GM12878 (cell line): ENCODE measurements around the gene HAVCR1. TPM values are rescaled to one million over a fixed set of nuclear protein-coding genes. Genes with fewer than 3 reads are reported as not detected.

Experiments
- ATAC-seq: fragments of 200-7000 bp; cut with Tn5 transposase; 3 replicates; pipeline ENCODE4 v1.9.1; 2020; ENCODE audit warnings: mild to moderate bottlenecking, moderate library complexity
- BruUV-seq: library from RNA; stranded (reverse); fragments of 400-500 nt; replicated peaks from 2 replicates; lab custom pipeline; 2021; lab: Mats Ljungman, UMichigan
- CTCF ChIA-PET: fragments of 300-600 bp; sonication (Branson Sonifier 250); formaldehyde crosslinking; extraction: SDS; loops from one replicate; lab custom pipeline; 2021; ENCODE audit warnings: inconsistent platforms; lab: Yijun Ruan, JAX
- POLR2A ChIA-PET: fragments of 350-600 bp; formaldehyde crosslinking; extraction: SDS; loops from one replicate; lab custom pipeline; 2021; ENCODE audit warnings: inconsistent platforms; lab: Charles Lee
- RAD21 ChIA-PET: fragments of 300-600 bp; sonication (Branson Sonifier 250); formaldehyde crosslinking; loops from one replicate; lab custom pipeline; 2023; ENCODE audit warnings: antibody characterized with exemption; ENCODE audit not compliant: unreplicated experiment; lab: Charles Lee
- SMC1A ChIA-PET: fragments of 300-600 bp; sonication (Branson Sonifier 250); formaldehyde crosslinking; loops from one replicate; lab custom pipeline; 2023; ENCODE audit not compliant: unreplicated experiment, uncharacterized antibody; lab: Charles Lee
- DNase-seq: peaks from one replicate; pipeline ENCODE4 v3.0.0-alpha.2; 2011; ENCODE audit warnings: low read depth, low spot score
- FAIRE-seq: peaks from 3 replicates; lab custom pipeline; 2011; peaks lifted over from hg19 to GRCh38; lab: Jason Lieb, UNC
- H2AFZ ChIP-seq: 2 replicates; pipeline ENCODE4 v1.6.0; 2011; ENCODE audit warnings: low read depth, low read length, control low read depth; ENCODE audit not compliant: control insufficient read depth
- H3K27ac ChIP-seq: 2 replicates; pipeline ENCODE4 v1.5.1; 2011; ENCODE audit warnings: control low read depth; ENCODE audit not compliant: control insufficient read depth, insufficient read depth
- H3K27me3 ChIP-seq, 2 experiments: replicated peaks in 1 of 2; 2 replicates each; pipeline versions ENCODE4 v1.6.0 to v1.6.1; 2011; ENCODE audit warnings: low read length in 1 of 2; ENCODE audit not compliant: control insufficient read depth in 2 of 2, insufficient read depth in 2 of 2
- H3K36me3 ChIP-seq, 2 experiments: 2 replicates each; pipeline ENCODE4 v1.5.1; 2011; ENCODE audit warnings: low read length in 1 of 2; ENCODE audit not compliant: control insufficient read depth in 2 of 2, insufficient read depth in 2 of 2
- H3K4me1 ChIP-seq: 2 replicates; pipeline ENCODE4 v1.6.1; 2011; ENCODE audit warnings: mild to moderate bottlenecking, low read length, moderate library complexity, mixed read lengths; ENCODE audit not compliant: control insufficient read depth, insufficient read depth
- H3K4me2 ChIP-seq: 2 replicates; pipeline ENCODE4 v1.6.0; 2011; ENCODE audit warnings: control low read depth; ENCODE audit not compliant: control insufficient read depth, insufficient read depth
- H3K4me3 ChIP-seq: fragments of 200-600 bp; sonication (generic); 2 replicates; pipeline ENCODE4 v1.5.1; 2016
- H3K79me2 ChIP-seq: 2 replicates; pipeline ENCODE4 v1.6.0; 2011; ENCODE audit warnings: low read length; ENCODE audit not compliant: control insufficient read depth, insufficient read depth
- H3K9ac ChIP-seq: 2 replicates; pipeline ENCODE4 v1.8.0; 2011; ENCODE audit warnings: low read length, control low read depth, mixed read lengths; ENCODE audit not compliant: control insufficient read depth, insufficient read depth
- H3K9me3 ChIP-seq: replicated peaks from 3 replicates; pipeline ENCODE4 v1.5.1; 2011; ENCODE audit warnings: mild to moderate bottlenecking, low read length; ENCODE audit not compliant: control insufficient read depth, insufficient read depth
- H4K20me1 ChIP-seq: 2 replicates; pipeline ENCODE4 v1.6.0; 2011; ENCODE audit not compliant: control insufficient read depth, insufficient read depth
- BACH1 ChIP-seq: fragments of 450-650 bp; IDR thresholded peaks from 2 replicates; pipeline ENCODE4 v1.6.1; 2017; ENCODE audit warnings: mild to moderate bottlenecking, borderline replicate concordance
- BCL11A ChIP-seq: IDR thresholded peaks from 2 replicates; pipeline ENCODE4 v1.6.1; 2011; ENCODE audit warnings: low read depth, low read length
- BCLAF1 ChIP-seq: fragments of 450-650 bp; IDR thresholded peaks from 2 replicates; pipeline ENCODE4 v1.6.1; 2017; ENCODE audit warnings: antibody characterized with exemption, mild to moderate bottlenecking, moderate library complexity
- BHLHE40 ChIP-seq, 2 experiments: fragments of 450-650 bp in 1 of 2; IDR thresholded peaks; 2 replicates each; pipeline ENCODE4 v1.6.1; 2011 to 2017; ENCODE audit warnings: low read depth in 2 of 2, borderline replicate concordance in 1 of 2, improper control_type of control experiment in 1 of 2, low read length in 1 of 2, mild to moderate bottlenecking in 1 of 2
- NBN ChIP-seq: fragments of 450-650 bp; IDR thresholded peaks from 2 replicates; pipeline ENCODE4 v1.6.1; 2016
- NFYA ChIP-seq: IDR thresholded peaks from 2 replicates; pipeline ENCODE4 v1.6.1; 2011; ENCODE audit warnings: low read depth, mild to moderate bottlenecking, low read length, improper control_type of control experiment, borderline replicate concordance
- NR2F1 ChIP-seq: fragments of 450-650 bp; conservative IDR thresholded peaks from 2 replicates; pipeline ENCODE4 v1.6.1; 2017; ENCODE audit warnings: mild to moderate bottlenecking
- RUNX3 ChIP-seq: IDR thresholded peaks from 2 replicates; pipeline ENCODE4 v1.6.1; 2012; ENCODE audit warnings: low read length, inconsistent platforms
- TAF1 ChIP-seq: IDR thresholded peaks from 2 replicates; pipeline ENCODE4 v1.6.1; 2011; ENCODE audit warnings: mild to moderate bottlenecking, low read depth, low read length, borderline replicate concordance
- TBL1XR1 ChIP-seq: IDR thresholded peaks from 2 replicates; pipeline ENCODE4 v1.6.1; 2012; ENCODE audit warnings: low read depth, low read length, improper control_type of control experiment
- ZBTB11 ChIP-seq: fragments of 450-650 bp; formaldehyde crosslinking; IDR thresholded peaks from 2 replicates; pipeline ENCODE4 v1.5.0; 2022; ENCODE audit warnings: mild to moderate bottlenecking, missing genetic modification characterization
- ZZZ3 ChIP-seq: IDR thresholded peaks from 2 replicates; pipeline ENCODE4 v1.6.1; 2011; ENCODE audit warnings: low read depth; ENCODE audit not compliant: control insufficient read depth, insufficient read length
- WGBS: methylation state at CpG from one replicate; pipeline ENCODE4 v1.1.6; 2016; ENCODE audit warnings: low lambda C conversion rate; ENCODE audit not compliant: insufficient replicate concordance, insufficient coverage; ENCODE audit errors: missing lambda C conversion rate; 5-methylcytosine and 5-hydroxymethylcytosine counted together
- in situ Hi-C: fragments of 300-500 bp; cut with MboI; formaldehyde crosslinking; loops from 9 replicates; pipeline ENCODE4 v1.14.3; 2018; ENCODE audit warnings: mixed read lengths
- intact Hi-C: fragments of 100-400 bp; cut with micrococcal nuclease; formaldehyde crosslinking; loops from one replicate; pipeline ENCODE4 v1.14.2; 2022; ENCODE audit not compliant: unreplicated experiment
- polyA plus RNA-seq, 11 experiments: library from polyadenylated mRNA; depleted of rRNA in 4 of 11; unstranded in 6 of 11; stranded (reverse) in 5 of 11; fragments of >200 nt; fragmentation: Nextera tagmentation in 4 of 11; fragmentation: Illumina TruSeq in 1 of 11; extraction: Ambion mirVana in 4 of 11; extraction: Trizol in 1 of 11; gene quantifications; 1 replicate in 1 of 11; 2 replicates in 10 of 11; pipeline versions ENCODE4 v1.2.1 to v1.2.3, GENCODE V29; 2011 to 2016; ENCODE audit warnings: inconsistent platforms in 2 of 11, missing spikeins in 2 of 11, low read depth in 1 of 11
- total RNA-seq, 4 experiments: library from RNA; depleted of rRNA in 3 of 4; stranded (reverse); fragments of >200 nt in 3 of 4; fragmentation: Illumina TruSeq in 1 of 4; extraction: Trizol in 1 of 4; gene quantifications; 2 replicates each; pipeline versions ENCODE4 v1.2.1 to v1.2.3, GENCODE V29; 2013 to 2021

The HAVCR1 gene
- total and polyA plus RNA-seq, 10 of the 15 experiments (the other 5 are each of a cell fraction or from before 2014, with no cell fraction given): 0.08 to 0.45 TPM; not detected in 8

GRCh38 chr5:157068339-157068738 is 9.4 kb upstream of the HAVCR1 start:
- in situ Hi-C loops: no loop called here
- ChIA-PET SMC1A (no interaction called here), CTCF (no interaction called here), POLR2A (no interaction called here), RAD21 (no interaction called here)
- TF ChIP-seq BCLAF1 (no peak), TAF1 (no peak), BACH1 (no peak), BHLHE40 (IDR thresholded peaks at IDR 0.05; ENCODE audit: borderline replicate concordance in 1 of 2, low read depth in 2 of 2, low read length in 1 of 2) (no peak), TBL1XR1 (no peak), BCL11A (no peak), NBN (no peak), NR2F1 (no peak), ZBTB11 (CRISPR knock-in tag) (no peak), RUNX3 (no peak), ZZZ3 (no peak), NFYA (no peak)
- no peak for FAIRE-seq
- no peaks in the 10 kb centered on the region for H4K20me1 ChIP-seq
- DNase-seq: no peak
- no peaks in the 10 kb centered on the region for H3K36me3 ChIP-seq
- WGBS: 70% methylated on average over 5 of the region's 5 CpGs
- no peak for ATAC-seq
- no TSS peak for BruUV-seq
- intact Hi-C loops: no loop called here
- no peaks in the 10 kb centered on the region for H3K27me3 ChIP-seq
- H2AFZ ChIP-seq: no peak overlapping the region
- H3K4me3 ChIP-seq: no peak overlapping the region
- no peaks in the 10 kb centered on the region for H3K4me1 ChIP-seq
- H3K9me3 ChIP-seq: no peaks in the 10 kb centered on the region
- H3K9ac ChIP-seq: no peak overlapping the region
- H3K79me2 ChIP-seq: no peaks in the 10 kb centered on the region
- no peak overlapping the region for H3K4me2 ChIP-seq
- no peak overlapping the region for H3K27ac ChIP-seq
